HepG2 (cell line): ENCODE data around the gene THRAP3. TPM values are rescaled to one million over a fixed set of nuclear protein-coding genes. Genes with fewer than 3 reads are reported as not detected.

Source experiments
- SKI ChIP-seq: fragments of 450-650 bp; IDR thresholded peaks from one replicate; pipeline ENCODE4 v1.6.1; 2018; ENCODE audit warnings: mild to moderate bottlenecking; ENCODE audit not compliant: partially characterized antibody
- SMC3 ChIP-seq: IDR thresholded peaks from 2 replicates; pipeline ENCODE4 v1.6.1; 2011; ENCODE audit warnings: low read length, improper control_type of control experiment
- SPEN ChIP-seq: sonication (generic); formaldehyde crosslinking; IDR thresholded peaks from 2 replicates; pipeline ENCODE4 v1.5.1; 2020; ENCODE audit warnings: low read depth, mild to moderate bottlenecking, missing genetic modification reagents
- SUZ12 ChIP-seq: fragments of 150-350 bp; IDR thresholded peaks from 2 replicates; pipeline ENCODE4 v1.6.1; 2014; ENCODE audit warnings: low read depth, low read length
- ZNF124 ChIP-seq: sonication (generic); formaldehyde crosslinking; IDR thresholded peaks from 2 replicates; pipeline ENCODE4 v1.4.0; 2020; ENCODE audit warnings: missing genetic modification reagents
- ZNF225 ChIP-seq: sonication (generic); formaldehyde crosslinking; IDR thresholded peaks from 2 replicates; pipeline ENCODE4 v1.4.0; 2020; ENCODE audit warnings: mild to moderate bottlenecking, missing genetic modification reagents
- ZNF30 ChIP-seq: sonication (generic); formaldehyde crosslinking; IDR thresholded peaks from 2 replicates; pipeline ENCODE4 v1.5.0; 2020; ENCODE audit warnings: mild to moderate bottlenecking, missing genetic modification reagents
- polyA plus RNA-seq, 8 experiments: library from polyadenylated mRNA; depleted of rRNA in 3 of 8; stranded (reverse) in 7 of 8; unstranded in 1 of 8; fragments of >200 nt; fragmentation: Illumina TruSeq in 4 of 8; extraction: Trizol in 4 of 8; gene quantifications; 2 replicates each; pipeline versions ENCODE4 v1.2.1 to v1.2.3, GENCODE V29; 2011 to 2016; ENCODE audit warnings: low read depth in 4 of 8, missing spikeins in 1 of 8, mixed read lengths in 1 of 8; ENCODE audit not compliant: insufficient read depth in 1 of 8
- total RNA-seq, 5 experiments: library from RNA; depleted of rRNA; stranded (reverse); fragments of >200 nt; fragmentation: Illumina TruSeq; extraction: Trizol; gene quantifications; 2 replicates each; pipeline ENCODE4 v1.2.3, GENCODE V29; 2016; ENCODE audit warnings: low read depth in 1 of 5
- TF ChIP-seq, protein P1 (sequence below): fragments of 450-650 bp; IDR thresholded peaks from 2 replicates; pipeline ENCODE4 v1.6.1; 2017; ENCODE audit warnings: mild to moderate bottlenecking
- TF ChIP-seq, protein P2 (sequence below), 2 experiments: sonication (generic) in 1 of 2; formaldehyde crosslinking in 1 of 2; IDR thresholded peaks; 2 replicates each; pipeline versions ENCODE4 v1.6.1 to v1.9.0; 2014 to 2022; ENCODE audit warnings: antibody characterized with exemption in 1 of 2, borderline replicate concordance in 1 of 2, inconsistent platforms in 1 of 2, low read depth in 1 of 2, missing genetic modification reagents in 1 of 2
- TF ChIP-seq, protein P3 (sequence below): IDR thresholded peaks from 2 replicates; pipeline ENCODE4 v1.6.1; 2016; ENCODE audit warnings: low read depth, missing genetic modification reagents, missing compliant biosample characterization
- TF ChIP-seq, protein P4 (sequence below): sonication (generic); formaldehyde crosslinking; IDR thresholded peaks from 2 replicates; pipeline ENCODE4 v1.8.1; 2023; ENCODE audit warnings: missing genetic modification reagents, mild to moderate bottlenecking, borderline replicate concordance

The THRAP3 gene
- total and polyA plus RNA-seq, 2 of the 13 experiments (the other 11 are each of a cell fraction or from before 2014, with no cell fraction given): 45.0 to 92.6 TPM

DNA sequence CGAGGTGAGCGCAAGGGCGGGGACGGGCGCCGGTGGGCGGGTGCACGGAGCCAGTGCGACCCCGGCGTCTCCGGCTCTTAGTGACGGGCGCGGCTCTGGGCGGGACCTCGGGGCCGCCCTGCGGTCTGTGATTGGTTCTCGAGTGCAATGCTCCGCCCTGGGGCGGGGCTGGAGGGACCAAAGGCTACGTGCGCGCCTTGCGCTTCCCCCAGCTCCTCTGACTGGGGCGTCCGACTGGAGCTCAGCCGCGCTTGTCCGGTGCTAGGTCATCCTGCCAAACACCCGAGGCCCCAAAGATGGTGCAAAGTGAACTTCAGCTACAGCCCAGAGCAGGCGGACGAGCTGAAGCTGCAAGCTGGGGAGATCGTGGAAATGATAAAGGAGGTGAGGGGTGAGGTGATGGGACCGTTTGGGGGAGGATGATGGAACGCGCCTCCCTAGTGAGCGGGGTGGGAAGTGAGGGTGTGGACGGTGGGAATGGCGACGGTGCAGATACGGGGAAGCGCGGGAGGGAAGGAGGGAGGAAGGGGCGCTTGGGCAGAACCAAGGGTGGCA, 82.7 kb downstream of the THRAP3 start (continued):
- TF ChIP-seq, protein P1, sequence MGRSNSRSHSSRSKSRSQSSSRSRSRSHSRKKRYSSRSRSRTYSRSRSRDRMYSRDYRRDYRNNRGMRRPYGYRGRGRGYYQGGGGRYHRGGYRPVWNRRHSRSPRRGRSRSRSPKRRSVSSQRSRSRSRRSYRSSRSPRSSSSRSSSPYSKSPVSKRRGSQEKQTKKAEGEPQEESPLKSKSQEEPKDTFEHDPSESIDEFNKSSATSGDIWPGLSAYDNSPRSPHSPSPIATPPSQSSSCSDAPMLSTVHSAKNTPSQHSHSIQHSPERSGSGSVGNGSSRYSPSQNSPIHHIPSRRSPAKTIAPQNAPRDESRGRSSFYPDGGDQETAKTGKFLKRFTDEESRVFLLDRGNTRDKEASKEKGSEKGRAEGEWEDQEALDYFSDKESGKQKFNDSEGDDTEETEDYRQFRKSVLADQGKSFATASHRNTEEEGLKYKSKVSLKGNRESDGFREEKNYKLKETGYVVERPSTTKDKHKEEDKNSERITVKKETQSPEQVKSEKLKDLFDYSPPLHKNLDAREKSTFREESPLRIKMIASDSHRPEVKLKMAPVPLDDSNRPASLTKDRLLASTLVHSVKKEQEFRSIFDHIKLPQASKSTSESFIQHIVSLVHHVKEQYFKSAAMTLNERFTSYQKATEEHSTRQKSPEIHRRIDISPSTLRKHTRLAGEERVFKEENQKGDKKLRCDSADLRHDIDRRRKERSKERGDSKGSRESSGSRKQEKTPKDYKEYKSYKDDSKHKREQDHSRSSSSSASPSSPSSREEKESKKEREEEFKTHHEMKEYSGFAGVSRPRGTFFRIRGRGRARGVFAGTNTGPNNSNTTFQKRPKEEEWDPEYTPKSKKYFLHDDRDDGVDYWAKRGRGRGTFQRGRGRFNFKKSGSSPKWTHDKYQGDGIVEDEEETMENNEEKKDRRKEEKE: no peak
- no peak for TF ChIP-seq ZNF225 (CRISPR knock-in tag)
- TF ChIP-seq, protein P2, sequence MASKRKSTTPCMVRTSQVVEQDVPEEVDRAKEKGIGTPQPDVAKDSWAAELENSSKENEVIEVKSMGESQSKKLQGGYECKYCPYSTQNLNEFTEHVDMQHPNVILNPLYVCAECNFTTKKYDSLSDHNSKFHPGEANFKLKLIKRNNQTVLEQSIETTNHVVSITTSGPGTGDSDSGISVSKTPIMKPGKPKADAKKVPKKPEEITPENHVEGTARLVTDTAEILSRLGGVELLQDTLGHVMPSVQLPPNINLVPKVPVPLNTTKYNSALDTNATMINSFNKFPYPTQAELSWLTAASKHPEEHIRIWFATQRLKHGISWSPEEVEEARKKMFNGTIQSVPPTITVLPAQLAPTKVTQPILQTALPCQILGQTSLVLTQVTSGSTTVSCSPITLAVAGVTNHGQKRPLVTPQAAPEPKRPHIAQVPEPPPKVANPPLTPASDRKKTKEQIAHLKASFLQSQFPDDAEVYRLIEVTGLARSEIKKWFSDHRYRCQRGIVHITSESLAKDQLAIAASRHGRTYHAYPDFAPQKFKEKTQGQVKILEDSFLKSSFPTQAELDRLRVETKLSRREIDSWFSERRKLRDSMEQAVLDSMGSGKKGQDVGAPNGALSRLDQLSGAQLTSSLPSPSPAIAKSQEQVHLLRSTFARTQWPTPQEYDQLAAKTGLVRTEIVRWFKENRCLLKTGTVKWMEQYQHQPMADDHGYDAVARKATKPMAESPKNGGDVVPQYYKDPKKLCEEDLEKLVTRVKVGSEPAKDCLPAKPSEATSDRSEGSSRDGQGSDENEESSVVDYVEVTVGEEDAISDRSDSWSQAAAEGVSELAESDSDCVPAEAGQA (IDR thresholded peaks at IDR 0.05; ENCODE audit: low read depth): no peak
- TF ChIP-seq, protein P2 (CRISPR knock-in tag; IDR thresholded peaks at IDR 0.05; ENCODE audit: borderline replicate concordance): no peak
- TF ChIP-seq ZNF124 (CRISPR knock-in tag): no peak
- TF ChIP-seq SUZ12: no peak
- TF ChIP-seq SKI: peak; percentile 29
- TF ChIP-seq, protein P3, sequence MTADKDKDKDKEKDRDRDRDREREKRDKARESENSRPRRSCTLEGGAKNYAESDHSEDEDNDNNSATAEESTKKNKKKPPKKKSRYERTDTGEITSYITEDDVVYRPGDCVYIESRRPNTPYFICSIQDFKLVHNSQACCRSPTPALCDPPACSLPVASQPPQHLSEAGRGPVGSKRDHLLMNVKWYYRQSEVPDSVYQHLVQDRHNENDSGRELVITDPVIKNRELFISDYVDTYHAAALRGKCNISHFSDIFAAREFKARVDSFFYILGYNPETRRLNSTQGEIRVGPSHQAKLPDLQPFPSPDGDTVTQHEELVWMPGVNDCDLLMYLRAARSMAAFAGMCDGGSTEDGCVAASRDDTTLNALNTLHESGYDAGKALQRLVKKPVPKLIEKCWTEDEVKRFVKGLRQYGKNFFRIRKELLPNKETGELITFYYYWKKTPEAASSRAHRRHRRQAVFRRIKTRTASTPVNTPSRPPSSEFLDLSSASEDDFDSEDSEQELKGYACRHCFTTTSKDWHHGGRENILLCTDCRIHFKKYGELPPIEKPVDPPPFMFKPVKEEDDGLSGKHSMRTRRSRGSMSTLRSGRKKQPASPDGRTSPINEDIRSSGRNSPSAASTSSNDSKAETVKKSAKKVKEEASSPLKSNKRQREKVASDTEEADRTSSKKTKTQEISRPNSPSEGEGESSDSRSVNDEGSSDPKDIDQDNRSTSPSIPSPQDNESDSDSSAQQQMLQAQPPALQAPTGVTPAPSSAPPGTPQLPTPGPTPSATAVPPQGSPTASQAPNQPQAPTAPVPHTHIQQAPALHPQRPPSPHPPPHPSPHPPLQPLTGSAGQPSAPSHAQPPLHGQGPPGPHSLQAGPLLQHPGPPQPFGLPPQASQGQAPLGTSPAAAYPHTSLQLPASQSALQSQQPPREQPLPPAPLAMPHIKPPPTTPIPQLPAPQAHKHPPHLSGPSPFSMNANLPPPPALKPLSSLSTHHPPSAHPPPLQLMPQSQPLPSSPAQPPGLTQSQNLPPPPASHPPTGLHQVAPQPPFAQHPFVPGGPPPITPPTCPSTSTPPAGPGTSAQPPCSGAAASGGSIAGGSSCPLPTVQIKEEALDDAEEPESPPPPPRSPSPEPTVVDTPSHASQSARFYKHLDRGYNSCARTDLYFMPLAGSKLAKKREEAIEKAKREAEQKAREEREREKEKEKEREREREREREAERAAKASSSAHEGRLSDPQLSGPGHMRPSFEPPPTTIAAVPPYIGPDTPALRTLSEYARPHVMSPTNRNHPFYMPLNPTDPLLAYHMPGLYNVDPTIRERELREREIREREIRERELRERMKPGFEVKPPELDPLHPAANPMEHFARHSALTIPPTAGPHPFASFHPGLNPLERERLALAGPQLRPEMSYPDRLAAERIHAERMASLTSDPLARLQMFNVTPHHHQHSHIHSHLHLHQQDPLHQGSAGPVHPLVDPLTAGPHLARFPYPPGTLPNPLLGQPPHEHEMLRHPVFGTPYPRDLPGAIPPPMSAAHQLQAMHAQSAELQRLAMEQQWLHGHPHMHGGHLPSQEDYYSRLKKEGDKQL (CRISPR knock-in tag): no peak
- peak; percentile 42; the same call in 1 of the 2 replicates for TF ChIP-seq SPEN (CRISPR knock-in tag)
- no peak for TF ChIP-seq SMC3
- TF ChIP-seq ZNF30 (CRISPR knock-in tag): no peak
- TF ChIP-seq, protein P4, sequence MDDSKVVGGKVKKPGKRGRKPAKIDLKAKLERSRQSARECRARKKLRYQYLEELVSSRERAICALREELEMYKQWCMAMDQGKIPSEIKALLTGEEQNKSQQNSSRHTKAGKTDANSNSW (CRISPR knock-in tag): no peak
